IMR-90 (cell line): Measurements from ENCODE around the gene ARMC9. TPM values are rescaled to one million over a fixed set of nuclear protein-coding genes. Genes with fewer than 3 reads are reported as not detected.

ENCODE experiments used
- FOS ChIP-seq: fragments of 150-350 bp; IDR thresholded peaks from 2 replicates; pipeline ENCODE4 v1.6.1; 2016; ENCODE audit warnings: low read depth, low read length
- MAFK ChIP-seq: IDR thresholded peaks from 2 replicates; pipeline ENCODE4 v1.6.1; 2012; ENCODE audit warnings: low read depth, low read length, improper control_type of control experiment
- MAZ ChIP-seq: IDR thresholded peaks from 2 replicates; pipeline ENCODE4 v1.6.1; 2012; ENCODE audit warnings: low read depth, mild to moderate bottlenecking, low read length, improper control_type of control experiment, moderate library complexity, borderline replicate concordance
- polyA plus RNA-seq, 3 experiments: library from polyadenylated mRNA; depleted of rRNA; stranded (reverse); fragments of >200 nt; gene quantifications; 2 replicates each; pipeline ENCODE4 v1.2.3, GENCODE V29; 2012; ENCODE audit warnings: low replicate concordance in 1 of 3
- total RNA-seq: library from RNA; depleted of rRNA; stranded (reverse); fragments of >200 nt; gene quantifications from 2 replicates; pipeline ENCODE4 v1.2.3, GENCODE V29; 2012
- TF ChIP-seq, protein P1 (sequence below): conservative IDR thresholded peaks from 2 replicates; pipeline ENCODE4 v1.5.1; 2012; ENCODE audit warnings: mild to moderate bottlenecking, low read depth, low read length, improper control_type of control experiment

ARMC9 gene
- total and polyA plus RNA-seq, 2 of the 4 experiments (the other 2 are of a cell fraction), result 36.0 to 46.6 TPM

DNA sequence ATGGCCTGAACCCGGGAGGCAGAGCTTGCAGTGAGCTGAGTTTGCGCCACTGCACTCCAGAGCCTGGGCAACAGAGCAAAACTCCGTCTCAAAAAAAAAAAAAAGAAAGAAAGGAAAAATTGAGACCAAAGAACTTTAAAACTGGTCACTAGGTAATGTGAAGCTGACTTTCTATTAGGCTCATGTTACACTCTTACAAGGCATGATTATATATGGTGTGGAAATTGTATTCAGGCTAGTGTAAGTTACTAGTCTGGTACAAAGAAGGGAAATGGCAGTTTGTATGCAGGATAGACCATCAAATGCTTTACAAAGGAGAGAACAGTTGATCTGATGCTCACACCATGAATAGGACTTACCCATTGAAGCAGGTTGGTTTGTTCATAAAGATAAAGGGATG is 35.4 kb upstream of the ARMC9 start (continued):
- TF ChIP-seq, protein P1, sequence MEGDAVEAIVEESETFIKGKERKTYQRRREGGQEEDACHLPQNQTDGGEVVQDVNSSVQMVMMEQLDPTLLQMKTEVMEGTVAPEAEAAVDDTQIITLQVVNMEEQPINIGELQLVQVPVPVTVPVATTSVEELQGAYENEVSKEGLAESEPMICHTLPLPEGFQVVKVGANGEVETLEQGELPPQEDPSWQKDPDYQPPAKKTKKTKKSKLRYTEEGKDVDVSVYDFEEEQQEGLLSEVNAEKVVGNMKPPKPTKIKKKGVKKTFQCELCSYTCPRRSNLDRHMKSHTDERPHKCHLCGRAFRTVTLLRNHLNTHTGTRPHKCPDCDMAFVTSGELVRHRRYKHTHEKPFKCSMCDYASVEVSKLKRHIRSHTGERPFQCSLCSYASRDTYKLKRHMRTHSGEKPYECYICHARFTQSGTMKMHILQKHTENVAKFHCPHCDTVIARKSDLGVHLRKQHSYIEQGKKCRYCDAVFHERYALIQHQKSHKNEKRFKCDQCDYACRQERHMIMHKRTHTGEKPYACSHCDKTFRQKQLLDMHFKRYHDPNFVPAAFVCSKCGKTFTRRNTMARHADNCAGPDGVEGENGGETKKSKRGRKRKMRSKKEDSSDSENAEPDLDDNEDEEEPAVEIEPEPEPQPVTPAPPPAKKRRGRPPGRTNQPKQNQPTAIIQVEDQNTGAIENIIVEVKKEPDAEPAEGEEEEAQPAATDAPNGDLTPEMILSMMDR, result no peak
- no peak for TF ChIP-seq FOS
- TF ChIP-seq MAZ, result no peak
- TF ChIP-seq MAFK, result no peak
